H9 (cell line): ENCODE measurements around the gene DOCK2. TPM values are rescaled to one million over a fixed set of nuclear protein-coding genes. Genes with fewer than 3 reads are reported as not detected.
"Not testable (repeated sequence)": the region's sequence is repeated elsewhere in the genome, so short reads cannot be mapped to it uniquely, and the experiment has no call there.

Source experiments
- DNase-seq: peaks from one replicate; pipeline ENCODE4 v3.0.0-alpha.2; 2017
- H2AFZ ChIP-seq: one replicate; pipeline ENCODE4 v1.6.1; 2013; ENCODE audit warnings: mild to moderate bottlenecking, low read length, control low read depth, moderate library complexity
- H2AK5ac ChIP-seq: 2 replicates; pipeline ENCODE4 v1.6.1; 2013; ENCODE audit warnings: low read length, control low read depth, mixed read lengths; ENCODE audit not compliant: insufficient read length
- H2BK120ac ChIP-seq: one replicate; pipeline ENCODE4 v1.6.1; 2013; ENCODE audit warnings: low read depth, mild to moderate bottlenecking, low read length, control low read depth, inconsistent platforms; ENCODE audit not compliant: poor library complexity, severe bottlenecking
- H2BK12ac ChIP-seq: 2 replicates; pipeline ENCODE4 v1.6.1; 2013; ENCODE audit warnings: low read length, control low read depth, mixed read lengths, low read depth; ENCODE audit not compliant: insufficient read length
- H2BK15ac ChIP-seq: 2 replicates; pipeline ENCODE4 v1.6.1; 2013; ENCODE audit warnings: low read depth, low read length, control low read depth
- H2BK20ac ChIP-seq: one replicate; pipeline ENCODE4 v1.6.1; 2013; ENCODE audit warnings: low read depth, mild to moderate bottlenecking, low read length, control low read depth, inconsistent platforms; ENCODE audit not compliant: poor library complexity, severe bottlenecking
- H2BK5ac ChIP-seq: 2 replicates; pipeline ENCODE4 v1.6.1; 2013; ENCODE audit warnings: low read length, control low read depth, mixed read lengths; ENCODE audit not compliant: insufficient read length
- H3K14ac ChIP-seq: 2 replicates; pipeline ENCODE4 v1.6.1; 2013; ENCODE audit warnings: low read length, control low read depth; ENCODE audit not compliant: insufficient read depth
- H3K18ac ChIP-seq: 2 replicates; pipeline ENCODE4 v1.6.1; 2013; ENCODE audit warnings: low read depth, mild to moderate bottlenecking, mixed read lengths, low read length, control low read depth; ENCODE audit not compliant: insufficient read length
- H3K23ac ChIP-seq: 2 replicates; pipeline ENCODE4 v1.6.1; 2013; ENCODE audit warnings: low read length, control low read depth, mixed read lengths, low read depth; ENCODE audit not compliant: insufficient read length
- H3K23me2 ChIP-seq: 2 replicates; pipeline ENCODE4 v1.6.1; 2013; ENCODE audit warnings: low read depth, mild to moderate bottlenecking, mixed read lengths, low read length, control low read depth; ENCODE audit not compliant: insufficient read length, poor library complexity, severe bottlenecking
- H3K27ac ChIP-seq: 2 replicates; pipeline ENCODE4 v1.5.1; 2013; ENCODE audit warnings: low read length, control low read depth, mixed read lengths, low read depth; ENCODE audit not compliant: insufficient read length
- H3K27me3 ChIP-seq: 2 replicates; pipeline ENCODE4 v1.6.1; 2013; ENCODE audit warnings: low read length, control low read depth, inconsistent platforms; ENCODE audit not compliant: insufficient read depth
- H3K4ac ChIP-seq: 2 replicates; pipeline ENCODE4 v1.6.1; 2013; ENCODE audit warnings: low read depth, mild to moderate bottlenecking, control low read depth, inconsistent platforms, low read length, moderate library complexity
- H3K4me1 ChIP-seq: 2 replicates; pipeline ENCODE4 v1.6.1; 2013; ENCODE audit warnings: low read length, control low read depth, inconsistent platforms; ENCODE audit not compliant: insufficient read depth
- H3K4me2 ChIP-seq: 2 replicates; pipeline ENCODE4 v1.6.1; 2013; ENCODE audit warnings: low read length, control low read depth, mixed read lengths; ENCODE audit not compliant: insufficient read length, insufficient read depth
- H3K56ac ChIP-seq: 2 replicates; pipeline ENCODE4 v1.6.1; 2013; ENCODE audit warnings: low read depth, mild to moderate bottlenecking, mixed read lengths, low read length, control low read depth; ENCODE audit not compliant: insufficient read length
- H3K79me1 ChIP-seq: 2 replicates; pipeline ENCODE4 v1.6.1; 2013; ENCODE audit warnings: low read depth, mild to moderate bottlenecking, moderate library complexity, low read length, control low read depth, inconsistent platforms; ENCODE audit not compliant: insufficient read depth, poor library complexity, severe bottlenecking
- H3K79me2 ChIP-seq: 2 replicates; pipeline ENCODE4 v1.6.1; 2013; ENCODE audit warnings: low read length, control low read depth, inconsistent platforms; ENCODE audit not compliant: insufficient read depth
- H3K9ac ChIP-seq: 2 replicates; pipeline ENCODE4 v1.6.1; 2013; ENCODE audit warnings: low read length, control low read depth, mixed read lengths; ENCODE audit not compliant: insufficient read length; ENCODE audit errors: extremely low read depth
- H3K9me3 ChIP-seq: one replicate; pipeline ENCODE4 v1.6.1; 2013; ENCODE audit warnings: low read depth, low read length, inconsistent platforms; ENCODE audit not compliant: control insufficient read depth
- H3T11ph ChIP-seq: one replicate; pipeline ENCODE4 v1.6.1; 2013; ENCODE audit warnings: mild to moderate bottlenecking, low read length, control low read depth, inconsistent platforms
- H4K20me1 ChIP-seq: one replicate; pipeline ENCODE4 v1.6.1; 2013; ENCODE audit not compliant: control insufficient read depth, insufficient read length, insufficient read depth
- H4K5ac ChIP-seq: 2 replicates; pipeline ENCODE4 v1.6.1; 2013; ENCODE audit warnings: low read depth, mild to moderate bottlenecking, mixed read lengths, low read length, control low read depth; ENCODE audit not compliant: insufficient read length
- H4K8ac ChIP-seq: replicated peaks from 2 replicates; pipeline ENCODE4 v1.6.1; 2013; ENCODE audit warnings: low read length, control low read depth, mixed read lengths, low read depth; ENCODE audit not compliant: insufficient read length
- H4K91ac ChIP-seq: 2 replicates; pipeline ENCODE4 v1.6.1; 2013; ENCODE audit warnings: low read depth, mild to moderate bottlenecking, moderate library complexity, mixed read lengths, low read length, control low read depth; ENCODE audit not compliant: insufficient read length
- H3K27ac Mint-ChIP-seq, 3 experiments: 2 replicates in 2 of 3; 3 replicates in 1 of 3; pipeline ENCODE4 v1.8.0; 2020 to 2021; ENCODE audit warnings: mixed read lengths in 3 of 3, mild to moderate bottlenecking in 1 of 3, moderate library complexity in 1 of 3
- H3K27me3 Mint-ChIP-seq: 2 replicates; pipeline ENCODE4 v1.8.0; 2021; ENCODE audit warnings: low read depth, mild to moderate bottlenecking, moderate library complexity, mixed read lengths
- H3K36me3 Mint-ChIP-seq, 3 experiments: 2 replicates in 2 of 3; 3 replicates in 1 of 3; pipeline ENCODE4 v1.8.0; 2020 to 2021; ENCODE audit warnings: low read depth in 3 of 3, mixed read lengths in 3 of 3; ENCODE audit not compliant: insufficient read depth in 1 of 3
- H3K4me1 Mint-ChIP-seq, 2 experiments: 2 replicates each; pipeline ENCODE4 v1.8.0; 2020; ENCODE audit warnings: mixed read lengths in 2 of 2
- H3K4me3 Mint-ChIP-seq, 2 experiments: 2 replicates in 1 of 2; 3 replicates in 1 of 2; pipeline ENCODE4 v1.8.0; 2020 to 2021; ENCODE audit warnings: mild to moderate bottlenecking in 2 of 2, mixed read lengths in 2 of 2, moderate library complexity in 1 of 2
- H3K9me3 Mint-ChIP-seq, 2 experiments: 2 replicates in 1 of 2; 3 replicates in 1 of 2; pipeline ENCODE4 v1.8.0; 2020; ENCODE audit warnings: mild to moderate bottlenecking in 2 of 2, mixed read lengths in 2 of 2, moderate library complexity in 1 of 2
- CTCF ChIP-seq: fragments of 200-600 bp; sonication (generic); conservative IDR thresholded peaks from 3 replicates; pipeline ENCODE4 v1.8.0; 2021; ENCODE audit warnings: antibody characterized with exemption, mild to moderate bottlenecking
- WGBS: extraction: QIAGEN DNeasy Blood & Tissue Kit; methylation state at CpG from one replicate; pipeline ENCODE4 v1.1.7; 2013; ENCODE audit warnings: missing lambda C conversion rate, low lambda C conversion rate, mixed read lengths; ENCODE audit not compliant: insufficient read length; ENCODE audit errors: extremely low coverage; 5-methylcytosine and 5-hydroxymethylcytosine counted together
- total RNA-seq: library from RNA; stranded (reverse); gene quantifications from 2 replicates; pipeline ENCODE4 v1.2.1, GENCODE V29; 2021

DOCK2 gene
- total RNA-seq, 1 experiment from 2014 or later = 7.8 TPM

- Mint-ChIP-seq H3K4me1 (peaks cover 10 to 12% of the 10 kb centered on the region in 2 experiments), H3K36me3 (no peaks in the 10 kb centered on the region), H3K27me3 (no peaks in the 10 kb centered on the region), H3K9me3 (no peaks in the 10 kb centered on the region), H3K4me3 (no peak overlapping the region), H3K27ac (no peak overlapping the region)
- Histone ChIP-seq H3K9ac (no peak overlapping the region), H3K23ac (no peak overlapping the region), H3K14ac (no peak overlapping the region), H3K79me1 (no peaks in the 10 kb centered on the region), H3K27me3 (no peaks in the 10 kb centered on the region), H3K4me1 (peaks cover 3% of the 10 kb centered on the region; the same call in 1 of the 2 replicates), H2AFZ (no peak overlapping the region), H4K5ac (no peak overlapping the region), H3K18ac (no peak overlapping the region), H2BK12ac (no peak overlapping the region), H3K27ac (no peak overlapping the region), H3K4me2 (no peak overlapping the region), H2BK20ac (no peak overlapping the region), H3K23me2 (no peaks in the 10 kb centered on the region), H3T11ph (no peak overlapping the region), H4K8ac (no peak overlapping the region), H3K4ac (no peak overlapping the region), H4K20me1 (no peaks in the 10 kb centered on the region), H3K56ac (no peak overlapping the region), H2BK15ac (no peak overlapping the region), H4K91ac (no peak overlapping the region), H3K9me3 (no peaks in the 10 kb centered on the region), H3K79me2 (no peaks in the 10 kb centered on the region), H2BK5ac (no peak overlapping the region), H2AK5ac (no peak overlapping the region), H2BK120ac (no peak overlapping the region)
- no peak for TF ChIP-seq CTCF
- no CpG with 5 or more reads among the region's 4 CpGs for WGBS
- no peak for DNase-seq
Observed at GRCh38 chr5:169751490-169751889, 114.4 kb downstream of the DOCK2 start.

DNA sequence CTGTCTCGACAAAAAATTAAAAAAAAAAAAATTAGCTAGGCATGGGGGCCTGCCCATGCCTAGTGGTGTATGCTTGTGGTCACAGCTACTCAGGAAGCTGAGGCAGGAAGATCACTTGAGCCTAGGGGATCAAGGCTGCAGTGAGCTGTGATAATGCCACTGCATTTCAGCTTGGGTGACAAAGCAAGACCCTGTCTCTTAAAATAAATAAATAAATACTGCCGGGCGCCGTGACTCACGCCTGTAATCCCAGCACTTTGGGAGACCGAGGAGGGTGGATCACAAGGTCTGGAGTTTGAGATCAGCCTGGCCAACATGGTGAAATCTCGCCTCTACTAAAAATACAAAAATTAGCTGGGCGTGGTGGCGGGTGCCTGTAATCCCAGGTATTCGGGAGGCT lies 115.5 kb downstream of the DOCK2 start:
- H2BK15ac ChIP-seq, H3K14ac ChIP-seq, H3K27me3 Mint-ChIP-seq, H4K8ac ChIP-seq, H2BK12ac ChIP-seq, H4K91ac ChIP-seq, DNase-seq, H2BK20ac ChIP-seq, H3K23me2 ChIP-seq, H3K56ac ChIP-seq, H3K27ac Mint-ChIP-seq, H3K9ac ChIP-seq, H3K9me3 ChIP-seq, H3K79me1 ChIP-seq, H3K79me2 ChIP-seq, H3K36me3 Mint-ChIP-seq, H3K4ac ChIP-seq, H2AK5ac ChIP-seq, H3K4me1 ChIP-seq, H3K4me2 ChIP-seq, H3K4me3 Mint-ChIP-seq, H3K23ac ChIP-seq, H2AFZ ChIP-seq, H3K27ac ChIP-seq, H2BK120ac ChIP-seq, H3K27me3 ChIP-seq, H4K5ac ChIP-seq, H3T11ph ChIP-seq, H3K9me3 Mint-ChIP-seq, H2BK5ac ChIP-seq, H4K20me1 ChIP-seq, H3K18ac ChIP-seq: not testable (repeated sequence)
- WGBS = no CpG with 5 or more reads among the region's 10 CpGs
- peaks cover 10 to 12% of the 10 kb centered on the region in 2 experiments for H3K4me1 Mint-ChIP-seq
